T-helper 2 cell treated with Interferon-gamma antibody and Interleukin-4, amounts not matched to agents 100 ng/mL and 5 ng/mL, for 36 hours (primary cell): ENCODE data around the gene MYO10. TPM values are rescaled to one million over a fixed set of nuclear protein-coding genes. Genes with fewer than 3 reads are reported as not detected.

Experiments
- intact Hi-C: fragments of 100-400 bp; cut with micrococcal nuclease; formaldehyde crosslinking; loops from one replicate; pipeline ENCODE4 v1.15.1; 2023
- total RNA-seq: library from RNA; stranded (reverse); gene quantifications from 2 replicates; pipeline ENCODE4 v1.2.3, GENCODE V29; 2022

Gene MYO10
- total RNA-seq, 1 donor from 2014 or later, result 0.23 TPM

DNA sequence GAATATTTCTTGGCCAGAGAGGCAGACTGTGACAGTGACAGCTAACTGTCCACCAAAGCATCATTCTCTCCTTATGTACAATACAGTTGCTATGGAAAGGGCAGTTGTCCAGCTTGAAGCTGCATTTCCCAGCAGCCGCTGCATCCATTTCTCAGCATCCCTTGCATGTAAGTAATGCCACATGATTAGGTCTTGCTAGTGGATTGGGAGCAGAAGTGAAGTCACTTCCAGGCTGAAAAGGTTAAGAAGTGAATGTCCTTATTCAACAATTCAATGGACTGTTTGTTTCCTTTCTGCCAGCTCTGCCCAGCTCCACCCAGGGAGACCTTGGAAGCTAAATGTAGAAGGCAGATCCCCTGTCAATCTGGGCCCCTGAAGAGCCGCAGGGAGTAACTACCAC lies 293.2 kb downstream of the MYO10 start:
- intact Hi-C loops, result no loop called here

DNA sequence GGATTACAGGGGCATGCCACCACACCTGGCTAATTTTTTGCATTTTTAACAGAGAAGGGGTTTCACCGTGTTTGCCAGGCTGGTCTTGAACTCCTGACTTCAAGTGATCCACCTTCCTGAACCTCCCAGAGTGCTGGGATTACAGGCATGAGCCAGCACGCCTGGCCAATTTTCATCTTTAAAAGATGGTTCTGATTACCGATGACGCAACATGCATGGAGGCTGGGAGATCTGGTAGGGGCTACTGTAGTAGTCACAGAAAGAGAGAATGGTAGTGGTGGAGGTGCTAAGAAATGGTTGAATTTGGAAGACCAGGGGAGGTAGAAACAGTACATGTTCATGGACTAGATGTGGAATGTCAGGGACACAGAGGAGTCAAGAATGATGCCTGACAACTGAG lies 296.9 kb downstream of the MYO10 start:
- intact Hi-C loops, result no loop called here

DNA sequence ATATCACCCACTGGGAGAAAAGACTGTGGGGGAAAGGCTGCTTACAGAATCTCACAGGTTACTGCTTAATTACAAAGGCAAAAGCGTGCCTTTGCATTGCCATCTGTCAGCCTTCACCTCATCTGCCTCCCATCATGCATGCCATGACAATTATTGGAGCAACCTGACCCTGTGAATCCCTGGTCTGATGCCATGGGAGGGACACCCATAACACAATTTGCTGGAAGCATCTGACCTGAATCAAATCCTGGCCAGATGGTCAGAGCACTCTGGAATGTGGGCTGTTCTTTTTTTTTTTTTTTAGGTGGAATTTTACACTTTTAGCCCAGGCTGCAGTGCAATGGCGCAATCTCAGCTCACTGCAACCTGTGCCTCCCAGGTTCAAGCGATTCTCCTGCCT lies 307.7 kb downstream of the MYO10 start:
- intact Hi-C loops, result no loop called here

DNA sequence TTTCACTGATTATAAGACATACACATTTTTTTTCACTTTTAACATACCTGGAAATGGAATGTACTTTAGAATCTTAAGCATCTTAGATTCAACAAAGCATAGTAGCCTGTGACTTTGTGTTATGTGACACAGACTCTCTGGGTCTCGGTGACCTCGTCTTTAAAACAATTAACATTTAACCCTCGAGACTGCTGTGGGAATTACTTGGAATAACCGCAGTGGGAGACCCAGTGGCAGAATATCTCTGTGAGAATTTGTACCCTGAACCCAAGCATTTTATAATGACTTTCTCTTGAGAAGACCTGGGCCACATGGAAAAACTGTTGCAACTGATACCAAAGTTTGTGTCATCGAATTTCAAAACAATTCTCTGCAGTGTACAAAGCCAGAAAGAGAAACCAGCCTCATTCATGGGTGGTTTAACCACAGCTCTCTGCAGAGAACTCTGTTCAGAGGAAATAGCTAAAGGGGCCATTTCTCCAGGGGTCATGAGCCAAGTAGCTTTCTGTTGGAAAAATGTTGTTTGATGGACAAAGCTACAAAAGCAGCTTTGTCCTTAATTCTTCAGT lies 309.3 kb downstream of the MYO10 start:
- intact Hi-C loops, result loop anchor here (1.0 kb wide), 1 partner anchor 9 kb away; no protein-coding TSS in a partner anchor

DNA sequence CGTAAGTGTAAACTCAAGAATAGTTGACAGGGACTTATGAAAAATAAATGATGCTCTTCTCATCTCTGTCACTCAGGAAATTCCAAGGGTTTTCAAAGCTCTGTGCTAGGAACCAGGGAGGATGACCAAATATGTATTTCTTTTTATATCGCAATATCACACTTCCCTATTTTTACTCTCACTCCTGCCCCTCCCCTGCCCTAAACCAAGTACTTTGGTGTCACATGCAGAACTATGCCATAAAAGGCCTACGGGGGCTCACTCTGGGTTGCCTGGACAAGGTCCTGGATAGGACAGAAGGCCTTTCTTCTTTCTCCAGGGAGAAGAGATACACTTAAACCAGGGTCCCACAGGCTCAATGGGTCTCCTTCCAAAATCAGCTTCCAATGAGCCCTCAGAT lies 311.0 kb downstream of the MYO10 start:
- intact Hi-C loops, result no loop called here

DNA sequence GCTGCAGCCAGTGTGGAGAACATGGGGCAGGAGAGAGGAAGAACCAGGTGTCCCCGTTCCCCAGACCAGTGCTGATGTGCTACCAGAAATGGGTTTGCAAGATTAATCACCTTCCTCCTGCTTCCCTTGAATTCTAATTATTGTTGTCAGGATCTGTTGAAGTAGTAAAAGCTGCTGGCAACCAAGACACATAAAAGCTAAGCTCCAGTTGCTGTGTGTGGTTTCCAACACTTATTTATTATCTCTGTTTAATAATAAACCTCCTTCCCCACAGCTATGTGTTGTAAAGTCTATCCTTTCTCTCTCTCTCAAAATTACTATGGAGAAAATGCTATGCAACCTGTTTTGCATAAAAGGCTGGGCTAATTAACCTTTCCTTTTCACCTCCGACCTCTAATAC lies 317.0 kb downstream of the MYO10 start:
- intact Hi-C loops, result loop anchor here (5.0 to 10.0 kb wide), 3 partner anchors 318 to 1954 kb away; partner anchors contain the start of genes ANKH, MYO10 and OTULIN

DNA sequence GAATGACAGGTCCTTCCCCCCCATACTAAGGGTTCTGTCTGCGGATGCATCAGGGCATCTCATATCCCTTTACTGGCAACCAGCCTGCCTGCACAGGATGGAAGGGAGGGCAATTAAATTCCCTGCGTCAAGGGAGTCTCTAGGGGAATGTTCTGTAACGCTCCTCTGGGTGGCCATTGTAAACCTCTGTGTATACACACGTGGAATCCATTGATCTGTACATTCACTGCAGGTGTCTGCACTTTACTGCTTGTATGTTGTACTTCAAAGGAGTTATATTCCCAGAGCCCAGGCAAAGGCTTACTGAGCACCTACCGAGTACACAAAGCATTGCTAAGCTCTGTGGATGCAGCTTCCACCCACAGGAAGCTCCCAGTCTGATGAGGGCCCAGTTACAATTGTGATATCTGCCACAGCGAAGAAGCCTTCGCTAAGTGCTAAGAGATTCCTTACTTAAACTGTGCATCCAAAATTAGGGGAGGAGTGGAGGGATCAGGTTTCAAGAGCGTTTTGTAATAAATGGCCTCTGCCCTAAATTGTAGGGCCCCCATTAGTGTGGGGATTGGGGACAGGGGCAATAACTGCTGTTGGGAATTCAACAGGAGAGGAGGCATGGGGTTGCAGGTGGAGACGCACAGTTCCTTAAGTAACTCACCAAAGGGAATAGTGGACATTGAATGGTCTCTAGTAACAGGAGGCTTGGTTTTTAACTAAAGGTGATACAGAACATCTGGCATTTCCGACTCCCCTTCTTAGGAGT lies 317.8 kb downstream of the MYO10 start:
- intact Hi-C loops, result loop anchor here (5.0 to 10.0 kb wide), 3 partner anchors 319 to 1954 kb away; partner anchors contain the start of genes ANKH, MYO10 and OTULIN

DNA sequence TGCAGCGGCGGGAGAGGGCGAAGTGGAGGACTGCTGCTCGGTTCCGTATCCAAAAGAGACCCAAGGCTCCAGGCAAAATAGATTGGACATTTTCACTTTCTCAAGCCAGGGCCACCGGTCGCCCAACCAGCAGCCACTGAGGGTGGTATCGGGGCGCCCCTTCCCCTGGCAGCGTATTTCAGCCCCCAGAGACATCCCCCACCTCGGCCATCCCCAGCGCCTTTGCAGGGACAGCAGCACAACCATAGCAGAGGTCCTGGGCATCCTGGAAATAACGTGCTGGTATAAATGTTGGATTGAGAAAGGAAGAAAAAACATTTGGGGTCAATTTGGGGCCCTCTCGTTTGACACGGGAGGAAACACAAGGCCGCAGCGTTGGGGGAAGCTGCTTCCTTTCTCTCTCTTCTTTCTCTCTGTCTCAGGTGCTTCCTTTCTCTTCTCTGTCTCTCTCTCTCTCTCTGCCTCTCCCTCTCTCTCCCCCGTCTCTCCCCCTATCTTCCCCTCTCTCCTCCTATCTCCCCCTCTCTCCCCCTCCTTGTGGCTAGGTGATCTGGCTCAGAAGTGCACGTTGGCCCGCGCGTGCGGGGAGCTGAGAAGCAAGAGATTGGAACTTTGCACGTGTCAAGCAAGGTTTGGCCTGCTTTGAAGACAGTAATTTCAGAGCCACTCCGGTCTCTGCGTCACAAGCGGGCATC lies 318.7 kb downstream of the MYO10 start:
- intact Hi-C loops, result loop anchor here (1.0 to 10.0 kb wide), 6 partner anchors 10 to 1953 kb away; partner anchors contain the start of genes ANKH, MYO10, OTULIN and ZNF622

DNA sequence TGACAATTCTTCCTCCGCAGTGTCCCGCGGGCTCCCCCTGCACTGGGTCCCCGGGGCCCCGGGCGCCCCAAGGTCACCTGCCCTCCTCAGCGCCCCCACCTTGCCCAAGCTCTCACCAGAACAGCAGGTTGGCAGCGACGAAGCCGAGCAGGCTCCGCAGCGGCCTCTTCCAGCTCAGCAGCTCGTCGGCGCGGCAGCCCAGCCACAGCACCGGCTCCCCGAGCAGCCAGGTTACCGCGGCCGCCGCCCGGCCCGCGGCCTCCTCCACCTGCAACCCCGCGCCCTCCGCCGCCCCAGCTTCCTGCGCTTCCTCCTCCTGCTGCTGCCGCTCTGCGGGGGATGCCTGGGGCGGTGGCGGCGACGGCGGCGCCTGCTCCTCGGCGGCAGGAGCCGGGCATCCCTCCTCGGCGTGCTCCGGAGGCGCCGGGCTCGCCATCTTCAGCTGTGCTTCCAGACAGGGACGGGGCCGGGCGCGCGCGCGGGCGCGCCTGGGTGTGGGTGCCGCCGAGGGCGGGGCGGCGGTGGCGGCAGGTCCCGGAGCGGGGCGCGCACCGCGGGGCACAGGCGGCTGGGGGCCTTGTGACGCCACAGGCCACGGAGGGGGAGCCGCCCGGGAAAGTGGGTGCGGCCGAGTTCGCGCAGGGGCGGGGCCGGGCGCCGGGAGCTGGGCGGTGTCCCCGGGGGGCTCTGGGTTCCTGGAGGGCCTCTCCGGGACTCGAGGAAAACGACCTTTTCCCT lies 319.4 kb downstream of the MYO10 start, which contains the start of gene RETREG1:
TSS of gene RETREG1 (minus strand) at position 462 of the 738 bp plus-strand sequence. CDS start at position 436, 26 bp downstream.
- intact Hi-C loops, result loop anchor here (1.0 to 10.0 kb wide), 6 partner anchors 11 to 1952 kb away; partner anchors contain the start of genes ANKH, MYO10, OTULIN and ZNF622

DNA sequence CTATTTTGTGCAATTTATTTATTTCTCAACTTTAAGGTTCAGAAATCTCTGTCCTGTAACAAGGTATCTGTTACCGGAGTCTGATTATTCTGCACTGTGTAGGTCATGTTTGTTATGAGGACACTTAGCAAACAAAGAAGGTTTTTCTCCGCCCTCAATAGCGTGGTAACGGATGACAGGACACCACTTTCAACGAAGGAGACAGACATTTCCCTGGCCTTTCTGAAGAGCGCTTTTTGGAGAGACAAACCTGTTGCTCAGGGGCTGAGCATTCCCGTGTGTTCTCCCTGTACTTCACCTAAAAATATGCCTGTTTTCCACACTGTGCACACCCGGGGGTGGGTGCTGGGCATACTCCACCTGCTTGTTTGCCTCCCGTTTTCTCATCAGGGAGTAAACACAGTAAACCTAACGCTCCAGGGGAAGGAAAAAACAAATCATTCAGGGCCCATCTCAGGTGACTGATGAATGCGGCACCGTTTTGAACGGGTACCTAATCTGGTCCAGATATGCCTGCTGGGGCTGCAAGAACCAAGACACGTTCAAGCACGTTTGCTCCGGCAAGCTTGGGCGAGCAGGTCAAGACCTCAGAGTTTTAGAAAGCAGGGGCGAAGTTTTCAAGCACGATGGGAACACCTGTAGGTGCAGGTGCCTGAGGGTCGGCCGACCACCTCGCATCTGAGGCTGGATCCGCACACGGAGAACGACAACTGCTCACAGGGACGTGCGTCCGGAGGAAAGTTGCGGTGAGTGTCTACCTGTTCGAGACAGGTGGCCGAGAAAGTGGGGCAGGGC lies 320.1 kb downstream of the MYO10 start:
- intact Hi-C loops, result loop anchor here (2.0 to 10.0 kb wide), 4 partner anchors 51 to 1951 kb away; partner anchors contain the start of genes ANKH, MYO10 and OTULIN

DNA sequence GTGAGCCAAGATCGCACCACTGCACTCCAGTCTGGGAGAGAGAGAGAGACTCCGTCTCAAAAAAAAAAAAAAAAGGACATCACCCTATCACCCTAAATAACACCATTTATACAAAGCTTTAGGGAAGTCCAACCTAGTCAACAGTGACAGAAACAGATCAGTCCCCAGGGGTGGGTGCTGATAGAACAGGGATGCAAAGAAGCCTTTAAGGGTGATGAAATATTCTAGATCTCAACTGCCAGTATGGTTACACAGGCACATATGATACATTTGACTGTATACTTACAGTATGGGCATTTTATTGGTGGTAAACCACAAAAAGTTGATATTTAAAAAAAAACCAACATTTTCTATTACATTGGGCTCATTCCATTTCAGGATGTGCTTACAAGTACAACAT lies 324.1 kb downstream of the MYO10 start:
- intact Hi-C loops, result loop anchor here (10.0 kb wide), 1 partner anchor 1947 kb away; the partner anchor contains the start of gene OTULIN
